Measurements from ENCODE around the gene AMD1.

The AMD1 gene

GRCh38 chr6:110938171-110938570 lies 63.6 kb downstream of the AMD1 start:
- Histone ChIP-seq H3K4me3 (replicated peaks; ENCODE audit: insufficient read depth, low read length) (no peak overlapping the region), H3K27ac (replicated peaks) (no peak overlapping the region), H3K27me3 (ENCODE audit: insufficient read depth, poor library complexity, severe bottlenecking) (no peaks in the 10 kb centered on the region)
- no peak for DNase-seq (ENCODE audit: low read depth in 1 of 2, low spot score in 1 of 2)
- TF ChIP-seq POLR2AphosphoS5 (IDR thresholded peaks at IDR 0.05; ENCODE audit: low read depth): no peak
- TF ChIP-seq GABPA (IDR thresholded peaks at IDR 0.05; ENCODE audit: low read depth): no peak

- TF ChIP-seq CTCF (IDR thresholded peaks at IDR 0.05; ENCODE audit: insufficient read depth, low read length): no peak
- no peak for TF ChIP-seq POLR2AphosphoS5 (IDR thresholded peaks at IDR 0.05; ENCODE audit: low read depth)
- no peak for TF ChIP-seq REST (IDR thresholded peaks at IDR 0.05; ENCODE audit: insufficient replicate concordance, low read depth)
- TF ChIP-seq GABPA (IDR thresholded peaks at IDR 0.05; ENCODE audit: low read depth): no peak
- TF ChIP-seq SPI1 (IDR thresholded peaks at IDR 0.05; ENCODE audit: borderline replicate concordance, low read depth): no peak
- DNase-seq (ENCODE audit: low read depth in 1 of 2, low spot score in 1 of 2): no peak
- Histone ChIP-seq H3K27ac (replicated peaks) (no peak overlapping the region), H3K27me3 (ENCODE audit: insufficient read depth, poor library complexity, severe bottlenecking) (no peaks in the 10 kb centered on the region), H3K4me3 (replicated peaks; ENCODE audit: insufficient read depth, low read length) (no peak overlapping the region)
These were observed 65.0 kb downstream of the AMD1 start for GRCh38 chr6:110939429-110940200.

- Histone ChIP-seq H3K27ac (replicated peaks) (peak overlapping the region; percentile 42), H3K27me3 (ENCODE audit: insufficient read depth, poor library complexity, severe bottlenecking) (no peaks in the 10 kb centered on the region), H3K4me3 (replicated peaks; ENCODE audit: insufficient read depth, low read length) (no peak overlapping the region)
- no peak for TF ChIP-seq GABPA (IDR thresholded peaks at IDR 0.05; ENCODE audit: low read depth)
- TF ChIP-seq POLR2AphosphoS5 (IDR thresholded peaks at IDR 0.05; ENCODE audit: low read depth): no peak
- TF ChIP-seq SPI1 (IDR thresholded peaks at IDR 0.05; ENCODE audit: borderline replicate concordance, low read depth): no peak
- no peak for TF ChIP-seq REST (IDR thresholded peaks at IDR 0.05; ENCODE audit: insufficient replicate concordance, low read depth)
- DNase-seq (ENCODE audit: low read depth in 1 of 2, low spot score in 1 of 2): peak; percentile 52 to 67
These were observed 70.1 kb downstream of the AMD1 start for GRCh38 chr6:110944681-110945151.
